Skin of body (tissue), 2 donors: Measurements from ENCODE around the gene KCNJ15. TPM values are rescaled to one million over a fixed set of nuclear protein-coding genes. Genes with fewer than 3 reads are reported as not detected.

ENCODE experiments used
- DNase-seq: peaks from one replicate; lab custom pipeline; 2025; lab: John Stamatoyannopoulos, UW
- total RNA-seq: library from RNA; depleted of rRNA; stranded (reverse); fragments of >200 nt; gene quantifications from one replicate; pipeline ENCODE4 v1.2.3, GENCODE V29; 2014

The KCNJ15 gene
- total RNA-seq, 1 donor from 2014 or later, result 3.4 TPM

DNA sequence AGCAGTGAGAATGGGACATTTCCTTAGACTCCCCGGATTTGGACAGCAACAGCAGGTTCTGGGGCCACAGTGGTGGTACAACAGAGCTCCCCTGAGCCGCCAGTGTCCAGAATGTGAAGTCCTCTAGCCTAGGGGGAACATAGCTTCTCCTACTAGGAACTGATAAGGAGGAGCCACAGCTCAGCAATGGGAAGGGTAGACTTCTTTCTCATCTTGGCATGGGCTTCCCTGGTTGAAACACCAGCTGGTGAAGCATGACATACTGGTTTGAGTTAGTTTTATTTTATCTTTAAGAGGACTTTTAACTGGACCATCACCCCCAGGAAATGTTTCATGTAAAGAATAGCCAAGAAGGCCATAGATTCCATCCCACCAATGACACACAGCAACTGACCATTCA lies 68.4 kb downstream of the KCNJ15 start:
- no peak for DNase-seq

DNA sequence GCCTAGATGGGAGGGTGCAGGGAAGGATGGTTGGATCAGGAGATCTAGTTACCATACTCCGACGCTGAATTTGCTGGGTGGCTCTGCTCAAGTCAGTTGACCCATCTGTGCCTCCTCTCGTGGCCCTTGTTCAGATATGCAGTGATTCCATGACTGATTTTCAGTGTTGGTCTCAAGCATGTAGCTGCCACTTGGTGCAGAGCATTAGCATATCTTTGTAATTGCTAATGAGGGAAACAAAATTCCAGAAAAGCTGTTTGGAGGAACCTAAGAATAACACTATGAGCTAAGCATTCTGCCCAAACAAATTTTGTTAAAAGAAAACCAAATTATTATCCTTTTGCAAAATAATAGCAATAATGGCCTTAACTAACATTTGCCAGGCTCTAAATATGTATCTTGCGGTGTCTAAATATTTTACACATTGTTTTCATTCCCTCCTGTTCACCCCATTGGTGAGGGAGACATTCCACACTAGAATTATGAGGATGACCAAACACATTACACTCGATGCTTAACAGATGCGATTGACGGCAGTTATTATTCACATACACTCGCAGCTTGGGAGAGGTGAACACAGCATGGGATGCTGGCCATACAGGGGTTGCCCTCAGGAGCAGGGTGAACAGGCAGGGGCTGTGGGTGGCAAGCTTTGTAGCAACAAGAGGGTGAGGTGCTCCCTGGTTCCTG lies 69.1 kb downstream of the KCNJ15 start:
- no peak for DNase-seq

DNA sequence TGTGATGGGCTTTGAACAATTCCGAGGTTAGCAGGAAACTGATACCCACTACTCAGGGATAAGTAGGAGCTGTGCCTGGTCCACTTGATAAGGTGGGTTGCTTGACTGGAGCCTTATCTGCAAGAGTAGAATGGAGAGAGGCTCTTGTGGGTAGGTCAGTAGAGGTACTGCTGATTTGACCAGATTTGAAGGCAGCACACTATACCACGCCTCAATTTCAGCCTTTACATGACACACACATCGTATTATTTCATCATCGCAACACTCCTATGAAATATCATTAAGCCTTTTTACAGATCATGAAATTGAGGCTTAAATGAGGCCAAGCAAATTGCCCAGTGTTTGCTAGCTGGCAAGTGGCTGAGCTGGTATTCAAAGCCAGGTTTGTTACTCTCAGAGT lies 69.6 kb downstream of the KCNJ15 start:
- DNase-seq, result no peak

DNA sequence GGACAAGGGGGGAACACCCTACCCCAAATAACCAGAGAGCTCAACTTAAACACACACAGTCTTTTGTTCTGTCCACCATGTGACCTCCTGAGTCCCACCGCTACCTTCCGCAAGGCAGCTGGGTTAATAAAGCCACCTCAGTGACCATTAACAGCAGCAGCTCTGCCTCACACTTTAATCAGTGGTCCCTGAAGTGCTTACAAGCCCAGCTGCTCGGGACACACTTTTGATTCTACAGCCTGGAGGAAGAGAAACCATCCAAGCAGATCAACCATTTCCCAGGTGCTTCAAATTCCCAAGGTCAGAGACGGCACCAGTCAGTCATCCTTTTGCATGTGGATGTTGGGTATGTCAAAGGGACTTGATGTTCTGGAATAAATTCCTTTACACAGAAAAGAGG lies 70.1 kb downstream of the KCNJ15 start:
- no peak for DNase-seq

DNA sequence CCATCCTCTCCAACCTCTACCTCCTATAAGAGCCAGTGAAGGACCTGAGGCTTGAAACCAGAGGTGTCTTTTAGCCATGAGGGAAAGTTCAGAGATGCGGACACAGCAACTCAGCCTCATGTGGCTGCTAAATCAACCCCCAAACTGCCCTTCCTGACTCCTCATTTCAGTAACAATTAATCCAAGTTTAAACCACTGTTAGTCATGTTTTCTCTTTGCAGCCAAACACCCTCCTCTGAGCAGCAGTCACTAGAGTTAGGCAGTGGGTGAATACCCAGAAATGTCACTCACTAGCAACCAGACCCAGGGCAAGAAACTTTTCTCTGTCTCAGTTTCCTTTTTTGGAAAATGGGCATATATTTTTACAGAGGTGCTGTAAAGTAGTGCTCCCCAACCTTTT lies 71.2 kb downstream of the KCNJ15 start:
- no peak for DNase-seq

DNA sequence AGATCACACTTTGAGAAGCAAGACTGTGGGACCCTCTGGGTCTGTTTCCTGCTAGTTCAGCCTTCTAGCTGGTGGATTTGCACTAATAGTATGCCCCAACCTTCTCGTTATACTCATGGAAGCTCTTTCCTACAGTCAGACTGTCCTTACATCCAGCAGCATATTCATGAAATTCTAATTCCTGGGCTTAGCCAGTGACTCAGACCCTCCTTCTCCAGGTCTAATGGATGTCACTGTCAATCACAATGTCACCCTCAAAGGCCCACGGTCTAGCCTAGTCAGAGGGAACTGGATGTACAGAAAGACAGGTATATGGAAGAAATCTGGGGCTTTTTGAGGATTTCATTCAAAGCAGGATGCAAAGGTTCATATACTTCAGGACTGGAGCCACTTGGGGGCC lies 72.4 kb downstream of the KCNJ15 start:
- no peak for DNase-seq

DNA sequence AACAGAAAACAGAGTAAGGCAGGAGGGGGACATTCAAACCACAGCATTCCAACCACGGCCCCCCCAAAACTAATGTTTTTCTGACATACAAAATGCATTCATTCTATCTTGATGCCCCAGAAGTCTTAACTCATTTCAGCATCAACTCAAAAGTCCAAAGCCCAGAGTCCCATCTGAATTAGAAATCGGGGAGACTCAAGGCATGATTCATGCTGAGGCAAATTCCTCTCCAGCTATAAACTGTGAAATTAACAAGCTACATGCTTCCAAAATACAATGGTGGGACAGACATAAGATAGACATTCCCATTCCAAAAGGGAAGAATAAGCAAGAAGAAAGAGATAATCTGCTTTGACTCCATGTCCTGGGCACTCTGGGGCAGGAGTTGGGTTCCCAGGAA lies 73.9 kb downstream of the KCNJ15 start:
- DNase-seq, result no peak

DNA sequence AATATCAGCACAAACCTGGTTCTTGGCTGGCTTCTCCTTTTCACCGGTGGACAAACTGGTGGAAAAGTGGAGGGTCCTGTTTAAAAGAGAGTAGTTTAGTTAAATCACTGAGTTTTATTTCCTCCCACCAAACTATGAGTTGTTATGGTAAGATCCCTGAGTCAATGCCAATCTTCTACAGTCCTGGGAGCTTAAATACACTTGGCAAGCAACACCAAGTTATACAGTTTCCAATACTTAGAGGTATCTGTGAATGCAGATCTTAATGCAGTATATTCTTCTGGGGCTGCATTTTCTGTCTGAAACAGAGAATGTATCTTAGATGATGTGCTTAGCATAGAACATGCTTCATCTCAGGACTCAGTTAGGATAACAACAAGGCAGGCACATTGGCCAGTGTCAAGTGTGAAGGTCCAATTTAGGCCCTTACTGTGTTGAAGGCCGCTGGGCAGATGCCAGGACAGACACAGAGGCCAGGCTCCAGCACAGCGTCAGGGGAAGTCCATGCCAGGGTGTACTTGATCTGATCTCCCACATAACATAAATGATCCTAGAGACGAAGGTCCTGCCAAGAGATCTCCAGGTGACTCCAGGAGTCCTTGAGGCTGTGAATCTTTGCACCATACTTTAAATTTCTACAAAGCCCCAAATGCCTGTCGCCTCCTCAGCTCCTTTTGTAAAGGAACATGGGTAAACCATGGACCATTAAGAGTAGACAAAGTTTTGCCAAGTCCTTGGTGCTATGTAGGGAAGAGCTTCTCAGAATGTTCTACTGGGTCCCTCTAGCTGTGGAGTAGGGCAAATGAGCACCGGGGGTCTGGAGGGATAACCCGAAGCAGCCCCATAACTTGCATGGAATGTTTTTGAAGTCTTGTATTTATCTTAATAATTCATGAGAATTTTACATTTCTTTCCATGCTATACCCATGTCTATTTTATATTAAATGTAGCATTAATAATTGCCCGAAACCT lies 76.8 kb downstream of the KCNJ15 start:
- DNase-seq, result no peak

DNA sequence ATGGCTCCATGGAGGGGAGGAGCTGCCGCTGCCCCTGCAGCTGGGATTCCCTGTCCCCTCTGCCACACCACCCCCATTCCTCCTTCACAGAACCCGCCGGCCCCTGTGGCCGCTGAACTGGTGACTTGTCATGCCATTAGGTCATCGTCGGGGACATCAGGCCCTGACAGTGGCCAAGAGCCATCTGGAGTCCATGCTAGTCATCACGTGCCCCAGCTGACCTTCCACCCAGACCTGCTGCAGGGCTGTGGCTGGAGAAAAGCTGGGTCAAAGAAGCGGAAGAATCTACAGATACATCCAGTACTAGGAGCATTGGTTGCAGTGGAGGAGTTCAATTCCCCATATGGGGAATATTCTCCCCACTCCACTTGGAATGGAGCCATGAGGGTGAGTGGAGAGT lies 78.1 kb downstream of the KCNJ15 start:
- no peak for DNase-seq

DNA sequence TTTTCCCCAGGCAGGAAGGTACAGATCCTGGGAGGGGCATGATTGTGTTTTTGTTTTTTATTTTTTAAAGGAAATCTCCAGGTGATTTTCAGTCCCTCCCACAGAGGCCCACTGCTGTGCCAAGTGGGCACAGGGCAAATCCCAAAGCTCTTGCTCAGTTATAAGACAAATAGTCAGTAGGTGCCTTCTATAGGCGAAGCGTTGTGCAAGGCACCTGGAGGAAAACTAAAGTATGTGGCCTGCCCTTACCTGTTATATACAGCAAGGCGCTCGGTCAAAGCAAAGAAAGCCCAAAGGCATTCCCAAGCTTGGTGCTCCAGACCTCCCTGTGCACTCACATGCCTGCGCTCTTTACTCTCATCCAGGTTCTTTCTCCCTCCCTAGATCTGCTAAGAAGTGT lies 81.0 kb downstream of the KCNJ15 start:
- no peak for DNase-seq

DNA sequence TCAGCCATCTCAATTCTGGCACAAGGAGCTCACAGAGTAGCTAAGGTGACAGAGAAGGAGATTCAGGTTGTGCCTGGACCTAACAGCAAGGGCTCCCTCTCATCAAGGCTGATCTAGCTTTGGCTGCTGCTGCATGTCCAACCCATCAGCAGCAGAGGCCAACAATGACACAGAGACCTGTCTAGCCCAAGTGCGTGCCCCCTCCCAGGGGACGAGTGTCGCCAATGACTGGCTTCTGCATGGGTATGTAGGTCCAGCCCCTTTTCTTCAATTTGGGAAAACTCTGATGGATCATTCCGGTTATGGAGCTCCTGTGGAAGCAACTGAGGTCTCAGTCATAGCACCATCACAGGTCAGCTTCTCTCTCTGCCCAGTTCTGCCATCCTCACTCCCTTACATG lies 83.3 kb downstream of the KCNJ15 start:
- no peak for DNase-seq

DNA sequence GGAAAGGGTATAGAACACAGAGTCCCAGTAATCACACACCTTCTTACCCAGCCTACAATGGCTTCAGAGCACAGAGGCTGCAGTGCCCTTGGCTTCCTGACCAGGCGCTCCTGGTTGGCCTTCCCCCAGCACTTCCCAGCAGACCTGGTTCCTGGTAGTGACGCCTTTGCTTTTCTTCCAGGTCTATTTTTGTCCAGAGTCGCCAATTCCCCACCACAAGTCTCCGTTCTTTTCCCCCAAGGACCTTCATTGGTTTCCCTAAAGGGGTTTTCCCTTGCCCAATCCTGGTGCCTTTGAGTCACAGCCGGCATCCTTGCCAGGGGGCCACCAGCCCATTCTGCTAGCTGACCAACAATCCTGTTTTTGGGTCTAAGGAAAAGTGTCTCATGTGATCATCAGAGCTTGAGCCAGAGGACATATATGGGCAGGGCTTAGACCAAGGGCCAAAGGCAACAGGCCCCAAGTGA lies 84.8 kb downstream of the KCNJ15 start:
- no peak for DNase-seq

DNA sequence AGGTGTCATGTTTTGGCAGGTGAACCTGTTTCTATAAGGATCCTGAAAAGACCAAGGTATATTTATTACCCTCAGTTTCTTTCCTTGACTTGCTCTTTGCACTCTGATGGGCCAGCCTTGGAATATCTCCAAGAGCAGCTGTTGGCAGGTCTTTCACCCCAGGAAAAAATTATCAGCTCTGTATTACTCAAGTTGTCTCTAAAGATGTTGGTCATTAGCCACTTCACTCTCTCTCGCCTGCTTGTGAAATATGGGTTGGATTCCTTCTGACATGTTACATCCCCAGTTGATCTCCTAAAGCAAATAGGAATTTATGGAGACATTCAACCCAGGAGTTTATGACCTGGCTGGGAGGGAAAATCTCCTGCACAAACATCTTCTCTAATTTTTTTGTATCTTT lies 85.9 kb downstream of the KCNJ15 start:
- no peak for DNase-seq

DNA sequence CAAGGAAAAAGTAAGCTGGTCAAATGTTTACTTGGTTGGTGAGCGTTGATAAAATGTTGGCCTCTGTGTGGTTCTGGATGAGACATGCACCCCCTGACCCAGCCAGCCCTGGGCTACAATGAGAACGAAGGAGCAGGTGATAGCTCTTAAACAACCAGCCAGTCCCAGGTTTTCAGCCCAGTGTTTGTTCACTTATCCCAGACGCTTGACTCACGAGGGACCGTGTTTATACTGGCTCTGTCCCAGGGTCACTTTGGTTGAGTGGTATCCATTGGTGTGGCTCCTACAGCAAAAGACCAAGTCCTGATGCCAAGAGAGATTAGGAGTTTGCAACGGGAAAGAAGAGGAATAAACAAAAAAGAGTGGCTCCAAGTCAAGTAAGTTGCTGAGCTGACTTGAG lies 86.9 kb downstream of the KCNJ15 start:
- no peak for DNase-seq

DNA sequence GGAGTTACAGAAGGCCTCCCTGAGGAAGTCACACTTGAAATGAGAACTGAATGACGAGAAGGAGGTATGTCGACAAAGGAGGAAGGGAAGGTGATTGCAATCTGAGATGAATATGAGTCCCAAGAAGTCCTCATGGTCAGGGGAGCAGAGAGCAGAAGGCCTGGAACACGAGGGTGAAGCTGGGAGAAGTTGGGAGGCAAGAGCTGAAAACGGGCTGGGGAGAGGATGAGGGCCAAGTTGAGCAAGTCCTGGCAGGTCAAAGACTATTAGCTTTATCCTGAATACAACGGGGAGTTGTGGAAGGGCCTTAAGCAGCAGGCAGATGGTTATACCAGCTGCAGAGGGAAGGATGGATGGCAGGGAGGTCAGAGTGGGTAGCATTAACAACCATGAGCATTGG lies 89.5 kb downstream of the KCNJ15 start:
- DNase-seq, result no peak

DNA sequence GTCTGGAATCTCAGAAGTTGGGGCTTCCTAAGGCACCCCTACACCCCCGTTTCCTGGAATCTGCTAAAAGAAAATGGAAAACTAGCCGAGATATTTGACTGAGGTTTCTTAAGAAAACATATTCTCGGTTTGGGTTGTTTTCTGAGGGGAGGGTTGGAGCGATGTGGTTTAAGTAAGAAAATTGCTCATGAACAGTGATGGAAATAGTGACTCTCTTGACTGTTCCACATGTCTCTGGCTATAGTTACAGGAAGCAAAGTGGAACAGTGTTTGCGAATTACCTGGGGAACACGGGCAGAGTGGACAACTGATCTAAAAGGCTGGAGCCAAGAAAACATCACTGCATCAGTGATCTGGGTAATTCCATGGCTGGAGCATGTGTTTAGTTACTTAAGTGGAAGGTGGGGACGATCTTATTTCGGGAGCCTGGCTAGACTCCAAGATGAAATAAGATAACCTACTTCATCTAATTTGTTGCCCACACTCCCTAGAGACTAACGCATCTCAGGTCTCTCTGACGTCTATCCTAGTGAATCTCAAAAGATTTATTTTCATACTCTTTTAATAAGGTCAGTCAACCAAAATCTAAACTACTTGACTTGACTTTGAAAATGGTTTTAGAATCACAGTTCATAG lies 92.4 kb downstream of the KCNJ15 start:
- DNase-seq, result no peak

DNA sequence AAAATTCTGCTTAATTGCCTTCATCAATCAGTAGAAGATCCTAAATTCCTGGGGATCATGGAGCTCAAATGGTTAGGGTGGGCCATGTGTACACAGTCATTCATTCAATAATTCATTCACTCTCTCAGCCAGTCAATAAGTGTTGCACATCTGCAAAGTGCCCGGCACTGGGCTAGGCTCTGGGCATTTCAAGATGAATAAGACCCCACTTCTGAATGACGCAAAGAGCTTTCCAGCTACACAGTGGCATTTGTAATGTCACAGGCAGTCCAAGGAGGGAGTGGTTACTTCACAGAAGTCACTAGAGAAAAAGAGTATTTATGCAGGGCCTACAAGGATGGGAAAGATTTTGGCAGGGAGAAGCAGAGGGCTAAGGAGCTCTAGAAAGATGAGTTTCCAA lies 93.2 kb downstream of the KCNJ15 start:
- DNase-seq, result no peak

DNA sequence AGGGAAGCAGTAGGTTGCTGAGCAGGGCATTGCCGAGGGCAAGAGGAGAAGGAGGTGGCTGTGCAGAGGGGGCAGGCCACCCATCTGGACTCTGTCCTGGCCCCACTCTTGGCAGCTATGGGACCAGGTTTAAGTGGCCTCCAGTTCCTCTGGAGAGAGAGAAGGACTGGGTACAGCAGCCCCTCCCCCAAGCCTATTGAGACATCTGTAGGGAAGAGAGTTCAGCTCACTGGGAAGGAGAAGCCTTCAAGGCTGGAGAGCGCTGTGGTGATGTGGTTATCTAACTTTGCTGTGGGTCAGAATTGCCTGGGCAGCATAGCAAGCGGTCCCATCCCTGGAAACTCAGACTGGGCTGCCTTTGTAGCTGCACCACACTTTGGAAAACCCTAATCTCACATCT lies 93.9 kb downstream of the KCNJ15 start:
- DNase-seq, result no peak

DNA sequence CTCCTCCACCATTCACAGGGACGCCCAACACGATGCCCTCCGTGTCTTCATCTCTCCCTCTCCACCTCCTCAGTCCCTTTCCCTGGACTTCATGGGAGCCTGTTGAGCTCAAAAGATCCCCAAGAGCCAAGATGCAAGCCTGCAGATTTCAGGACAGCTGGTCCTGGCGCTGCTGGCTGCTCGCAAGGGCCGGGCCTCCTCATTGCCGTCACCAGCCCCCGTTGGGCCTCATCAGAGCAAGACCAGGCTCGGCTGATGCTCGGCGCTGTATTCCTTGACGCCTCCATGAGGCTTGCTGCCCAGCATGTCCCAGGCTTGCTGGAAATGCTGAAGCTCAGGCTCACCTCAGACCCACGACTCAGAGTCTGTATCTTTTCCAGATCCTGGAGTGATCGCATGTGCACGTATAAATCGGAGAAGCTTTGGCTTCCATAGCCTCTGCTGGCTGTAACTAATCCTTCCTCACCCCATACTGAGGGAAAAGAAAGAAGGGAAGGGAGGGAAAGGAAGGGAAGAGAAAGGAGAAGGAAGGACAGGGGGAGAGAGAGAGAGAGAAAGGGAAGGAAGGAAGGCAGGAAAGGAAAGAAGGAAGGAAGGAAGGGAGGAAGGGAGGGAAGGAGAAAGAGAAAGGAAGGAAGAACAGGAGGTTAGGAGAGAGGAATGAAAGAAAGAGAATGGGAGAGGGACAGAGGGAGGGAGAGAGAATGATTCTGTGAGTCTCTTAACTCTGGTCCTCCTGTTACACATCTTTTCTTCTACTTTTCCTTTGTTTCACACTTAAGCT lies 94.6 kb downstream of the KCNJ15 start:
- no peak for DNase-seq

DNA sequence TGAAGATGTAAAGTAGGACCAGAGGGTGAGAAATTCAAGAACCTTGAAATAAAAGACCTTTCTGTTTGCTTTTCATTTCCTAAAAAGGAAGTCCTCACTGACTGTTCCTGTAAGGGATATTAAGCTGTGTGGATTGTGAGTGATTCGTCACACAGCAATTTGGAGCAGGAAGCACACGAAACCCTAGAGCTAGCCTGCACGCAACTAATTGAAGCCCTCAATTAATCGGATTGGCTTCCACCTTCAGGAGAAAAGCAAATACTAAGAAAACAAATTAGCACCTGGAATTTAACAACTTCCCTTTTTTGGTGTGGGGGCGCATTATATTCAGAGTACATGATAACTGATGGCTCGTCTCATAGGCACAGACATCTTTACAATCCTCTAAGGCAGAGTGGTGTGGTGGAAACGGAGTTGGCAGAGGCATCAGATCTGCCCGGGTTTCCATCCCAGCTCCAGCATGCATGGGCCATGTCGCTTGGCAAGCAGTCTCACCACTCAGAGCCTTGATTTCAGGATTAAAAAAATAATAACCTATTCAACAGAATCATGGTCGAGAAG lies 95.2 kb downstream of the KCNJ15 start:
- DNase-seq, result no peak
